Neural cell (in vitro differentiated cells): ENCODE data around the gene VMA21. TPM values are rescaled to one million over a fixed set of nuclear protein-coding genes. Genes with fewer than 3 reads are reported as not detected.

ENCODE experiments used
- H2AFZ ChIP-seq: fragments of 200-600, 300-800 bp; sonication (generic), shearing (Covaris generic); 2 replicates; pipeline ENCODE4 v1.6.0; 2014; ENCODE audit warnings: low read depth, mild to moderate bottlenecking, antibody characterized with exemption, low read length, moderate library complexity
- H3F3A ChIP-seq: fragments of 200-600 bp; shearing (Covaris generic); 2 replicates; pipeline ENCODE4 v1.6.1; 2016; ENCODE audit warnings: mild to moderate bottlenecking, moderate library complexity, mixed read lengths, antibody characterized with exemption, low read length; ENCODE audit not compliant: insufficient read depth, poor library complexity, severe bottlenecking
- H3K27ac ChIP-seq: fragments of 200-600, 300-800 bp; sonication (generic), shearing (Covaris generic); 2 replicates; pipeline ENCODE4 v1.5.1; 2014; ENCODE audit warnings: mild to moderate bottlenecking, low read length, moderate library complexity
- H3K27me3 ChIP-seq: fragments of 300-800, 200-600 bp; sonication (generic), shearing (Covaris generic); 2 replicates; pipeline ENCODE4 v1.6.0; 2014; ENCODE audit warnings: mild to moderate bottlenecking, low read depth, low read length, moderate library complexity; ENCODE audit not compliant: insufficient read depth
- H3K36me3 ChIP-seq: fragments of 300-800, 200-600 bp; sonication (generic), shearing (Covaris generic); 2 replicates; pipeline ENCODE4 v1.5.1; 2014; ENCODE audit warnings: mild to moderate bottlenecking, antibody characterized with exemption, low read length, moderate library complexity; ENCODE audit not compliant: insufficient read depth
- H3K4me2 ChIP-seq: fragments of 300-800, 200-600 bp; sonication (generic), shearing (Covaris generic); 2 replicates; pipeline ENCODE4 v1.6.0; 2014; ENCODE audit warnings: mild to moderate bottlenecking, low read length
- H3K4me3 ChIP-seq: fragments of 300-800, 200-600 bp; sonication (generic), shearing (Covaris generic); 2 replicates; pipeline ENCODE4 v1.5.1; 2014; ENCODE audit warnings: mild to moderate bottlenecking, low read length, moderate library complexity
- H3K79me2 ChIP-seq: fragments of 200-600 bp; shearing (Covaris generic); replicated peaks from 2 replicates; pipeline ENCODE4 v1.6.0; 2014; ENCODE audit warnings: mild to moderate bottlenecking, low read length, moderate library complexity; ENCODE audit not compliant: insufficient read depth
- H3K9ac ChIP-seq: fragments of 300-800, 200-600 bp; sonication (generic), shearing (Covaris generic); 2 replicates; pipeline ENCODE4 v1.6.1; 2016; ENCODE audit warnings: mild to moderate bottlenecking, low read length, mixed read lengths
- H3K9me2 ChIP-seq: fragments of 200-600 bp; shearing (Covaris generic); 2 replicates; pipeline ENCODE4 v1.6.1; 2016; ENCODE audit warnings: mild to moderate bottlenecking, low read length, mixed read lengths; ENCODE audit not compliant: insufficient read depth
- H3K9me3 ChIP-seq: fragments of 200-600, 300-800 bp; sonication (generic), shearing (Covaris generic); 2 replicates; pipeline ENCODE4 v1.6.1; 2016; ENCODE audit warnings: mild to moderate bottlenecking, mixed run types, low read length, moderate library complexity, mixed read lengths
- H4K20me1 ChIP-seq: fragments of 200-600 bp; shearing (Covaris generic); 2 replicates; pipeline ENCODE4 v1.6.1; 2016; ENCODE audit warnings: mild to moderate bottlenecking, mixed run types; ENCODE audit not compliant: insufficient read depth
- CTCF ChIP-seq: fragments of 450-650 bp; IDR thresholded peaks from 2 replicates; pipeline ENCODE4 v1.5.1; 2014; ENCODE audit warnings: antibody characterized with exemption, mild to moderate bottlenecking, moderate library complexity; ENCODE audit not compliant: poor library complexity, severe bottlenecking
- EP300 ChIP-seq: fragments of 450-650 bp; conservative IDR thresholded peaks from 2 replicates; pipeline ENCODE4 v1.6.1; 2014; ENCODE audit warnings: antibody characterized with exemption, mild to moderate bottlenecking, moderate library complexity; ENCODE audit not compliant: poor library complexity, severe bottlenecking
- EZH2 ChIP-seq: fragments of 200-600, 300-800 bp; shearing (Covaris generic), sonication (generic); IDR thresholded peaks from 2 replicates; pipeline ENCODE4 v1.6.1; 2014; ENCODE audit warnings: antibody characterized with exemption, low read length, borderline replicate concordance, mild to moderate bottlenecking; ENCODE audit not compliant: insufficient read depth, poor library complexity, severe bottlenecking
- MXI1 ChIP-seq: fragments of 450-650 bp; conservative IDR thresholded peaks from 2 replicates; pipeline ENCODE4 v1.6.1; 2014; ENCODE audit warnings: antibody characterized with exemption, mild to moderate bottlenecking; ENCODE audit not compliant: poor library complexity, severe bottlenecking
- POLR2AphosphoS5 ChIP-seq: IDR thresholded peaks from 2 replicates; pipeline ENCODE4 v1.6.1; 2012
- RAD21 ChIP-seq: fragments of 450-650 bp; conservative IDR thresholded peaks from 2 replicates; pipeline ENCODE4 v1.6.1; 2014; ENCODE audit warnings: antibody characterized with exemption, mild to moderate bottlenecking, moderate library complexity
- REST ChIP-seq: IDR thresholded peaks from 2 replicates; pipeline ENCODE4 v1.6.1; 2012; ENCODE audit warnings: borderline replicate concordance
- SMC3 ChIP-seq: fragments of 450-650 bp; conservative IDR thresholded peaks from 2 replicates; pipeline ENCODE4 v1.6.1; 2014; ENCODE audit warnings: antibody characterized with exemption, mild to moderate bottlenecking, moderate library complexity; ENCODE audit not compliant: poor library complexity
- polyA plus RNA-seq: library from polyadenylated mRNA; depleted of rRNA; stranded (reverse); fragments of >200 nt; gene quantifications from 2 replicates; pipeline ENCODE4 v1.2.3, GENCODE V29; 2014

VMA21 gene
- polyA plus RNA-seq, 1 donor from 2014 or later, result 130 TPM

- no peak for TF ChIP-seq POLR2AphosphoS5
- TF ChIP-seq EZH2, result no peak
- TF ChIP-seq EP300, result no peak
- TF ChIP-seq MXI1, result no peak
- TF ChIP-seq REST, result no peak
- no peaks in the 10 kb centered on the region for H3K9me2 ChIP-seq
- no peaks in the 10 kb centered on the region for H3K9me3 ChIP-seq
- no peaks in the 10 kb centered on the region for H3K36me3 ChIP-seq
- no peaks in the 10 kb centered on the region for H3F3A ChIP-seq
- H3K9ac ChIP-seq, result no peak overlapping the region
- no peak overlapping the region for H2AFZ ChIP-seq
- no peaks in the 10 kb centered on the region for H3K27me3 ChIP-seq
- no peak overlapping the region for H3K4me2 ChIP-seq
- no peak overlapping the region for H3K27ac ChIP-seq
- peaks cover 42% of the 10 kb centered on the region for H3K79me2 ChIP-seq
- no peaks in the 10 kb centered on the region for H4K20me1 ChIP-seq
- H3K4me3 ChIP-seq, result no peak overlapping the region
Observed at GRCh38 chrX:151402719-151403390, 5.8 kb downstream of the VMA21 start.

- Histone ChIP-seq H2AFZ (no peak overlapping the region), H3K9me3 (no peaks in the 10 kb centered on the region), H3K4me3 (no peak overlapping the region), H3K27ac (no peak overlapping the region), H3K36me3 (no peaks in the 10 kb centered on the region), H3K79me2 (no peaks in the 10 kb centered on the region), H3K27me3 (no peaks in the 10 kb centered on the region), H3K9ac (no peak overlapping the region), H3F3A (no peaks in the 10 kb centered on the region), H3K4me2 (no peak overlapping the region), H3K9me2 (no peaks in the 10 kb centered on the region), H4K20me1 (no peaks in the 10 kb centered on the region)
- TF ChIP-seq EP300 (no peak), EZH2 (no peak), CTCF (no peak), SMC3 (no peak), RAD21 (no peak), MXI1 (no peak), POLR2AphosphoS5 (no peak)
Observed at GRCh38 chrX:151416579-151416978, 19.6 kb downstream of the VMA21 start.
